ENCODE results near the gene RFLNA.

The RFLNA gene

GRCh38 chr12:124323771-124324530, 29.1 kb downstream of the RFLNA start:
- no peak for TF ChIP-seq CTCF (conservative IDR thresholded peaks at IDR 0.05; ENCODE audit: low read depth, low read length)

GRCh38 chr12:124324803-124325705, 30.2 kb downstream of the RFLNA start:
- DNase-seq (ENCODE audit: low read depth) = no peak
- no peak for TF ChIP-seq CTCF (conservative IDR thresholded peaks at IDR 0.05; ENCODE audit: low read depth, low read length)
- H3K4me3 ChIP-seq (ENCODE audit: low read depth, low read length) = no peak overlapping the region

More at GRCh38 chr12:124323771-124324530, 29.1 kb downstream of the RFLNA start:
- DNase-seq (ENCODE audit: low read depth) = no peak
- H3K4me3 ChIP-seq (ENCODE audit: low read depth, low read length) = no peak overlapping the region

GRCh38 chr12:124326104-124326503, 31.2 kb downstream of the RFLNA start:
- no peak for TF ChIP-seq CTCF (conservative IDR thresholded peaks at IDR 0.05; ENCODE audit: low read depth, low read length)
- no peak for DNase-seq (ENCODE audit: low read depth)
- H3K4me3 ChIP-seq (ENCODE audit: low read depth, low read length) = no peak overlapping the region

- TF ChIP-seq CTCF (conservative IDR thresholded peaks at IDR 0.05; ENCODE audit: low read depth, low read length) = no peak
- no peak for DNase-seq (ENCODE audit: low read depth)
- no peak overlapping the region for H3K4me3 ChIP-seq (ENCODE audit: low read depth, low read length)
Measured at GRCh38 chr12:124326871-124327270, 32.0 kb downstream of the RFLNA start.

- TF ChIP-seq CTCF (conservative IDR thresholded peaks at IDR 0.05; ENCODE audit: low read depth, low read length) = no peak
- H3K4me3 ChIP-seq (ENCODE audit: low read depth, low read length) = no peak overlapping the region
- DNase-seq (ENCODE audit: low read depth) = no peak
Measured at GRCh38 chr12:124327362-124328043, 32.6 kb downstream of the RFLNA start.

GRCh38 chr12:124328116-124328515, 33.2 kb downstream of the RFLNA start:
- no peak for TF ChIP-seq CTCF (conservative IDR thresholded peaks at IDR 0.05; ENCODE audit: low read depth, low read length)
- no peak overlapping the region for H3K4me3 ChIP-seq (ENCODE audit: low read depth, low read length)
- DNase-seq (ENCODE audit: low read depth) = no peak

Data from choroid plexus epithelial cell (primary cell).